GM04503 (cell line): ENCODE measurements around the gene TULP1.

ENCODE experiments used
- DNase-seq: peaks from one replicate; pipeline ENCODE4 v3.0.0-alpha.2; 2012; ENCODE audit warnings: low read depth

Gene TULP1

GRCh38 chr6:35465646-35466045 lies 47.0 kb downstream of the TULP1 start:
- DNase-seq, result no peak

- DNase-seq, result no peak
Measured at GRCh38 chr6:35463292-35463691, 49.4 kb downstream of the TULP1 start.

- DNase-seq, result no peak
Measured at GRCh38 chr6:35461270-35461669, 51.4 kb downstream of the TULP1 start.

GRCh38 chr6:35457907-35458306 lies 54.8 kb downstream of the TULP1 start:
- no peak for DNase-seq

- no peak for DNase-seq
Measured at GRCh38 chr6:35454391-35455110, 58.1 kb downstream of the TULP1 start.

GRCh38 chr6:35453236-35453635 lies 59.5 kb downstream of the TULP1 start:
- DNase-seq, result no peak

GRCh38 chr6:35452183-35453090 lies 60.3 kb downstream of the TULP1 start, which contains the start of gene FANCE:
Gene FANCE, plus strand, starts transcription at chr6:35452338. Its CDS starts 208 bp downstream, at chr6:35452546.
- DNase-seq, result no peak

GRCh38 chr6:35451354-35452182 lies 61.1 kb downstream of the TULP1 start:
- no peak for DNase-seq

- DNase-seq, result no peak
Measured at GRCh38 chr6:35449287-35449881, 63.3 kb downstream of the TULP1 start.

- DNase-seq, result no peak
Measured at GRCh38 chr6:35448191-35448590, 64.5 kb downstream of the TULP1 start.
